HG03558 (cell line): ENCODE data around the gene CCDC185.

Experiments
- ATAC-seq: cut with Tn5 transposase; IDR thresholded peaks from one replicate; pipeline ENCODE4 v1.9.1; 2021; ENCODE audit warnings: moderate number of reproducible peaks; ENCODE audit not compliant: unreplicated experiment; ENCODE audit errors: extremely low read depth

Gene CCDC185

GRCh38 chr1:223426936-223427335 lies 33.7 kb downstream of the CCDC185 start:
- ATAC-seq, result no peak

DNA sequence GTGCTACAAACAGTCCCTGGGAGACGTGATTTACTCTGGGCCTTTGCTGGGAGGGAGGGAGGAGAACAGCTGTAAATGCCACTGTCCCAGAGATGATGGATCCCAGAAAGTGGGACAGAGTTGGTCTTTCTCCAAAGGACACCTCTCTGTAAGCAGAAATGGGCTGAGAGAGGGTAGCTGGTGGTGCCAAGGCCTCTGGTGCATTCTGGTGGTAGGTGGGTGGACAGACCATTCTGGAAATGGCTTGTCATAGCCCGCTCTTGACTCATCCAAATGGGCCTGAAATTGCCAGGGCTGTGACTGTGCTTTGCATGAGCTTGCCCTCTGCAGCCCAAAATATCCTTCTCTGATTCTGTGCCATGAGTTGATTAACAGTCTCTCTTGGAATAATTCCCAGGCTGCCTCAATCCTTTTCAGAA lies 36.1 kb downstream of the CCDC185 start:
- no peak for ATAC-seq

DNA sequence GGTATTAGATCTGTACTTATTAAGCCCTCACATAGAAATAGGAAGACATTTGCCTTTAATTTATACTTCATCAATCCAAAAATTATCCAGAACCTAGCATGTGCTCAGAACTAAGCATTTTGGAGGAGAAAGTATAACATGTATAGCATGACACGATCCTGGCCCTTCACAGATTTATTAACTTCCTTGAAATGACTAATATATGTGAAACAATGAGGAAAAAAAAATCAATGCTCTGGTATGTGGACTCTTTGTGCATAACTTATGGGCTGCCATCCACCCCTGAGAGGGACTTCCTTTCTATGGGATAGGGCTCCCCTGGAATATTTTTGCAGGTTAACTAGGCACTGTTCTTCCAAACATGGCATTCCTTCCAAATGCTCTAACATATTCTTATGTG lies 36.6 kb downstream of the CCDC185 start:
- no peak for ATAC-seq

GRCh38 chr1:223430236-223430635 lies 37.0 kb downstream of the CCDC185 start:
- no peak for ATAC-seq

DNA sequence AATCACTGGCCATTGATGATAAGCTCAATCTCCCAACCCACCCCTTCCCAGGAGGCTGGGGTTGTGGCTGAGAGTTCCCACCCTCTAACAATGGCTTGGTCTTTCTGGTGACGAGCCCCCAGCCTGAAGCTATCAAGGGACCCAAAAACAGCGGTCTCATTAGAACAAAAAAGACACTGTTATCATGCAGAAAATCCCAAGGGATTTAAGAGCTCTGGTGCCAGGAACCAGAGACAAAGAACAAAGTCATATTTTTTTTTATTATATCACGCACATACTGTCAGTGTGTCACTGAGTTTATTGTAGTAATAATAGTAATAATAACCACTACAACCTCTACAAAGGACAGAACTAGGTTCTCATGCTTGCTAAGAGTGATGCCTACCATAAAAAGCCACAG lies 43.9 kb downstream of the CCDC185 start:
- no peak for ATAC-seq

DNA sequence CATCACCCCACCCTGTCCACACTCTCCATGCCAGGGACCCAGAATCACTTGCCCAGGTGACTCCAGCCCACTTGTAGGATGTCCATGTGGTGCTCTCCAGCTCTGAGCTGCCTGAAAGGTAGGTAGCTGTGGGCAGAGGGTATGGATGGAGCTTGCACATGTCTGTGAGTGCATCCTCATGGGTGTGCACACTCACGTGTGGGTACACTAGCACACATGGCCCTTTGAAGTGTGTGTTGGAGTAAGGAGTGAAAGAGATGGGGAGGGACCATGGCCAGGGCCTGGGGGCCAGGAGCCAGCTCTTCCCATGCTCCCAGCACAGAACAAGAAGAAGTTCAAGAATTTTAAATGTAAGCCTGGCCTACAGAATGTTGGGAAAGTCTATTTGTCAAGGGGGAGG lies 50.2 kb downstream of the CCDC185 start:
- no peak for ATAC-seq

GRCh38 chr1:223444411-223444810 lies 51.2 kb downstream of the CCDC185 start:
- no peak for ATAC-seq
